ENCODE data around the gene RPL35. TPM values are rescaled to one million over a fixed set of nuclear protein-coding genes. Genes with fewer than 3 reads are reported as not detected.
"Not testable (repeated sequence)": the region's sequence is repeated elsewhere in the genome, so short reads cannot be mapped to it uniquely, and the experiment has no call there.

The RPL35 gene
- total RNA-seq, 1 donor from 2014 or later: 812 TPM

- Histone ChIP-seq H3K9me3 (no peaks in the 10 kb centered on the region), H3K36me3 (no peaks in the 10 kb centered on the region), H3K27ac (no peak overlapping the region), H3K4me1 (peaks cover 14% of the 10 kb centered on the region), H3K27me3 (ENCODE audit: low read depth) (no peaks in the 10 kb centered on the region), H3K4me3 (no peak overlapping the region)
- no peak for TF ChIP-seq CTCF (IDR thresholded peaks at IDR 0.05)
- intact Hi-C loops (cut with DNase I): loop anchor here (5.0 kb wide), 1 partner anchor 78 kb away; the partner anchor contains the start of gene NR6A1
- ATAC-seq (no peak), DNase-seq (peak; percentile 7)
These were observed 12.0 kb downstream of the RPL35 start for GRCh38 chr9:124849801-124850200.

- H3K4me1 ChIP-seq: no peaks in the 10 kb centered on the region
- DNase-seq: no peak
- intact Hi-C loops (cut with DNase I): no loop called here
- no peak for ATAC-seq
- no peaks in the 10 kb centered on the region for H3K9me3 ChIP-seq
- H3K27ac ChIP-seq: no peak overlapping the region
- H3K4me3 ChIP-seq: no peak overlapping the region
- no peaks in the 10 kb centered on the region for H3K27me3 ChIP-seq (ENCODE audit: low read depth)
- H3K36me3 ChIP-seq: no peaks in the 10 kb centered on the region
- TF ChIP-seq CTCF (IDR thresholded peaks at IDR 0.05): no peak
These were observed 14.8 kb downstream of the RPL35 start for GRCh38 chr9:124846969-124847368.

GRCh38 chr9:124846467-124846866, 15.3 kb downstream of the RPL35 start:
- ATAC-seq; H3K27me3 ChIP-seq (ENCODE audit: low read depth); H3K27ac ChIP-seq; H3K4me1 ChIP-seq; DNase-seq; H3K9me3 ChIP-seq; H3K36me3 ChIP-seq; H3K4me3 ChIP-seq; intact Hi-C loops (cut with DNase I): not testable (repeated sequence)

GRCh38 chr9:124844291-124844690, 17.5 kb downstream of the RPL35 start:
- Histone ChIP-seq H3K4me1 (no peaks in the 10 kb centered on the region), H3K9me3 (no peaks in the 10 kb centered on the region), H3K27ac (no peak overlapping the region), H3K4me3 (no peak overlapping the region), H3K27me3 (ENCODE audit: low read depth) (no peaks in the 10 kb centered on the region), H3K36me3 (no peaks in the 10 kb centered on the region)
- no peak for TF ChIP-seq CTCF (IDR thresholded peaks at IDR 0.05)
- no peak for ATAC-seq
- intact Hi-C loops (cut with DNase I): no loop called here
- no peak for DNase-seq

- Histone ChIP-seq H3K27me3 (ENCODE audit: low read depth) (no peaks in the 10 kb centered on the region), H3K4me1 (no peaks in the 10 kb centered on the region), H3K9me3 (no peaks in the 10 kb centered on the region), H3K27ac (no peak overlapping the region), H3K4me3 (no peak overlapping the region), H3K36me3 (no peaks in the 10 kb centered on the region)
- intact Hi-C loops (cut with DNase I): no loop called here
- TF ChIP-seq CTCF (IDR thresholded peaks at IDR 0.05): no peak
- DNase-seq: no peak
- no peak for ATAC-seq
These were observed 18.2 kb downstream of the RPL35 start for GRCh38 chr9:124843456-124844034.

GRCh38 chr9:124841075-124841821, 20.5 kb downstream of the RPL35 start:
- H3K27me3 ChIP-seq (ENCODE audit: low read depth): no peaks in the 10 kb centered on the region
- intact Hi-C loops (cut with DNase I): no loop called here
- no peak for TF ChIP-seq CTCF (IDR thresholded peaks at IDR 0.05)
- H3K36me3 ChIP-seq: no peaks in the 10 kb centered on the region
- H3K4me3 ChIP-seq: no peak overlapping the region
- no peak overlapping the region for H3K27ac ChIP-seq
- no peak for DNase-seq
- ATAC-seq: no peak
- H3K4me1 ChIP-seq: no peaks in the 10 kb centered on the region
- no peaks in the 10 kb centered on the region for H3K9me3 ChIP-seq

Measured in lower lobe of right lung (tissue), 2 donors.